ENCODE measurements around the gene PACSIN1. TPM values are rescaled to one million over a fixed set of nuclear protein-coding genes. Genes with fewer than 3 reads are reported as not detected.
A peak's percentile ranks its signal among the peaks of the same experiment; 100 is the strongest.

The PACSIN1 gene
- total RNA-seq, 2 donors from 2014 or later = 0.52 TPM; not detected in 1

- DNase-seq = no peak
These were observed 115.1 kb downstream of the PACSIN1 start for GRCh38 chr6:34580707-34581560.

GRCh38 chr6:34581561-34581920 is 115.7 kb downstream of the PACSIN1 start:
- no peak for TF ChIP-seq POLR2A (IDR thresholded peaks at IDR 0.05)
- Histone ChIP-seq H3K27ac (no peak overlapping the region), H3K9me3 (no peaks in the 10 kb centered on the region), H3K4me3 (no peak overlapping the region), H3K4me1 (no peaks in the 10 kb centered on the region), H3K36me3 (replicated peaks in 1 of 2; ENCODE audit: insufficient read depth in 1 of 2, low read depth in 2 of 2) (no peaks in the 10 kb centered on the region), H3K27me3 (no peaks in the 10 kb centered on the region)
- 93 to 100% methylated on average over 4 of the region's 4 CpGs for WGBS, 2 donors
- DNase-seq (no peak), ATAC-seq (no peak)
- intact Hi-C loops (cut with DNase I) = no loop called here

More at GRCh38 chr6:34580707-34581560, 115.1 kb downstream of the PACSIN1 start:
- Histone ChIP-seq H3K4me3 (no peak overlapping the region), H3K27ac (no peak overlapping the region), H3K4me1 (no peaks in the 10 kb centered on the region), H3K36me3 (replicated peaks in 1 of 2; ENCODE audit: insufficient read depth in 1 of 2, low read depth in 2 of 2) (no peaks in the 10 kb centered on the region), H3K9me3 (no peaks in the 10 kb centered on the region), H3K27me3 (no peaks in the 10 kb centered on the region)
- no peak for TF ChIP-seq CTCF (IDR thresholded peaks at IDR 0.05)
- TF ChIP-seq POLR2A (IDR thresholded peaks at IDR 0.05) = no peak
- intact Hi-C loops (cut with DNase I) = no loop called here
- ATAC-seq = no peak
- WGBS, 2 donors = 91 to 92% methylated on average over 5 to 6 of the region's 6 CpGs

- intact Hi-C loops (cut with DNase I) = no loop called here
- Histone ChIP-seq H3K36me3 (replicated peaks in 1 of 2; ENCODE audit: insufficient read depth in 1 of 2, low read depth in 2 of 2) (no peaks in the 10 kb centered on the region), H3K4me1 (no peaks in the 10 kb centered on the region), H3K9me3 (no peaks in the 10 kb centered on the region), H3K4me3 (no peak overlapping the region), H3K27ac (no peak overlapping the region), H3K27me3 (no peaks in the 10 kb centered on the region)
- WGBS, 2 donors = 72% methylated on average over 6 of the region's 6 CpGs; no CpG with 5 or more reads in 1 of the 2 donors
- DNase-seq (no peak), ATAC-seq (no peak)
- TF ChIP-seq CTCF (IDR thresholded peaks at IDR 0.05) (peak in 3 of 7 experiments; percentile 13 to 24 (median 21)), POLR2A (IDR thresholded peaks at IDR 0.05) (no peak)
These were observed 117.6 kb downstream of the PACSIN1 start for GRCh38 chr6:34583461-34583860.

GRCh38 chr6:34583861-34584604 is 118.2 kb downstream of the PACSIN1 start:
- TF ChIP-seq POLR2A (IDR thresholded peaks at IDR 0.05) = no peak
- no peak for TF ChIP-seq CTCF (IDR thresholded peaks at IDR 0.05)
- no peak overlapping the region for H3K27ac ChIP-seq
- no peaks in the 10 kb centered on the region for H3K9me3 ChIP-seq
- H3K4me1 ChIP-seq = no peaks in the 10 kb centered on the region
- ATAC-seq = no peak
- H3K4me3 ChIP-seq = no peak overlapping the region
- intact Hi-C loops (cut with DNase I) = no loop called here
- no peak for DNase-seq
- H3K36me3 ChIP-seq (replicated peaks in 1 of 2; ENCODE audit: insufficient read depth in 1 of 2, low read depth in 2 of 2) = no peaks in the 10 kb centered on the region
- no peaks in the 10 kb centered on the region for H3K27me3 ChIP-seq
- WGBS, 2 donors = 80 to 83% methylated on average over 5 of the region's 5 CpGs

- ATAC-seq (no peak), DNase-seq (no peak)
- H3K9me3 ChIP-seq = no peaks in the 10 kb centered on the region
- TF ChIP-seq CTCF (IDR thresholded peaks at IDR 0.05) (no peak), POLR2A (IDR thresholded peaks at IDR 0.05) (no peak)
- H3K36me3 ChIP-seq (replicated peaks in 1 of 2; ENCODE audit: insufficient read depth in 1 of 2, low read depth in 2 of 2) = peaks cover 0 to 3% of the 10 kb centered on the region in 2 donors
- H3K27ac ChIP-seq = no peak overlapping the region
- no peaks in the 10 kb centered on the region for H3K27me3 ChIP-seq
- intact Hi-C loops (cut with DNase I) = no loop called here
- H3K4me1 ChIP-seq = no peaks in the 10 kb centered on the region
- 86 to 89% methylated on average over 9 of the region's 9 CpGs for WGBS, 2 donors
- H3K4me3 ChIP-seq = no peak overlapping the region
These were observed 118.8 kb downstream of the PACSIN1 start for GRCh38 chr6:34584694-34585093.
